HG03460 (cell line): ENCODE results near the gene BEX3.

Experiments used
- ATAC-seq: cut with Tn5 transposase; IDR thresholded peaks from one replicate; pipeline ENCODE4 v1.9.1; 2021; ENCODE audit not compliant: unreplicated experiment

Gene BEX3

GRCh38 chrX:103417933-103418332 lies 41.6 kb downstream of the BEX3 start:
- ATAC-seq: no peak

DNA sequence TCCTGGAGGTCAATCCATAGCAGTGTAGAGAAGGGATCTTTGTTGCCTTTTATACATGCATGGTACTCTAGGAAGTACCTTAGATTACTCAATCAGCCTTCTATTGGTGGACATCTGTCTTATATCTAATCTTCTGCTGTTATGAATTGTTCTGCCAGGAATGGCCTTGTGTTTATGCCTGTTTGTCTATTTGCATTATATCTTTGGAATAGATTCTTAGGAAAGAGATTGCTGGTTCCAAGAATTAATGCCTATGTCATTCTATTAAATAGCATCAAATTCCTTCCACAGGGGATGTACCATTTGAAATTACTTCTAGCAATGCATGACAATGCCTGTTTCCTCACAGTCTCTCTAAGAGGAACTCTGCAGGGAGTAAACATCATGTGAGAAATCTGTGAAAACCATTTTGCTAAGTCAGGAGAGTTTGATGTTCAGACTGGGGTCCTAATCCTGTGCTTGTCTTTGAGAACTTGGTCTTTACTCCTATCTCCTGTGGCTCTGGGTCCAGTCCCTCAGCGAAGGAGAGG lies 42.5 kb downstream of the BEX3 start:
- no peak for ATAC-seq

DNA sequence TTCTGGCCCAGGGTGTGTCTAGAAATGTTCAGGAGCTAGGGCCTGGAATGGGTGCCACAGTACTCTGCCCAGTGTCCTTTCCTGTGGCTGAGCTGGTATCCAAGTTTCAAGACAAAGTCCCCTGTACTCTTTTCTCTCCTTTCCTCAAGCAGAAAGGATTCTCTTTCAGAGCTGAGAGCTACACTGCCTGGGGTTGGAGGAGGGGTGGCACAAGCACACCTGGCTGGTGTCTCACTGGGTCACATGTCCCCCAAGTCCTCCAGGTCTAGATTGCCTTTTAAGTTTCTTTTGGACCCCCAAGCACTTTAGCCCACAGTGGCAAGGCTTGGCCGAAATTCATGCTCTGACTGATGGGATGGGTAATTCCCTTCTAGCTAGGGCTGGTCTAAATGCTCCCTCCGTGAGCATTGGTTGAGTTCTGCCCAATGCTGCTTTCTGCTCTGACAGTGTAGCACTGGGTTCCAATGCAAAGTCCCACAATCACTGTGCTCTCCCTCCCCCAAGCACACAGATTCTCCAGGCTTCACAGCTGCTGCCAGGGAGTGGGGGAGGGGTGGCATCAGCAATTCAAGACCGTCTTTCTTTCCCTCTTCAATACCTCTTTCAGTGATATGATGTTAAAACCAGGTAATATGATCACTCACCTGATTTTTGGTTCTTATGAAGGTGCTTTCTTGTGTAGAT lies 47.8 kb downstream of the BEX3 start:
- no peak for ATAC-seq
